Endothelial cell (in vitro differentiated cells): ENCODE data around the gene LIX1L. TPM values are rescaled to one million over a fixed set of nuclear protein-coding genes. Genes with fewer than 3 reads are reported as not detected.

ENCODE experiments used
- DNase-seq: peaks from one replicate; pipeline ENCODE4 v3.0.0; 2021; ENCODE audit warnings: low spot score
- H3K27ac Mint-ChIP-seq: one replicate; pipeline ENCODE4 v1.8.0; 2021; ENCODE audit warnings: mixed read lengths, inconsistent platforms; ENCODE audit not compliant: unreplicated experiment
- H3K27me3 Mint-ChIP-seq: one replicate; pipeline ENCODE4 v1.8.0; 2021; ENCODE audit warnings: mild to moderate bottlenecking, moderate library complexity, mixed read lengths, inconsistent platforms; ENCODE audit not compliant: unreplicated experiment
- H3K36me3 Mint-ChIP-seq: one replicate; pipeline ENCODE4 v1.8.0; 2021; ENCODE audit warnings: mild to moderate bottlenecking, low read depth, mixed read lengths, inconsistent platforms; ENCODE audit not compliant: unreplicated experiment
- H3K4me1 Mint-ChIP-seq: one replicate; pipeline ENCODE4 v1.8.0; 2021; ENCODE audit warnings: mild to moderate bottlenecking, mixed read lengths, inconsistent platforms; ENCODE audit not compliant: unreplicated experiment
- H3K4me3 Mint-ChIP-seq: one replicate; pipeline ENCODE4 v1.8.0; 2021; ENCODE audit warnings: mild to moderate bottlenecking, mixed read lengths, inconsistent platforms; ENCODE audit not compliant: unreplicated experiment
- H3K9me3 Mint-ChIP-seq: one replicate; pipeline ENCODE4 v1.8.0; 2021; ENCODE audit warnings: mixed read lengths, inconsistent platforms; ENCODE audit not compliant: unreplicated experiment
- CTCF ChIP-seq: fragments of 200-600 bp; sonication (generic); IDR thresholded peaks from one replicate; pipeline ENCODE4 v1.5.0; 2021; ENCODE audit warnings: antibody characterized with exemption; ENCODE audit not compliant: unreplicated experiment
- total RNA-seq: library from RNA; stranded (reverse); fragmentation: NEBNext Ultra II Directional; extraction: Animal tissue kit (Norgen Biotek cat#: 25700); gene quantifications from one replicate; pipeline ENCODE4 v1.2.1, GENCODE V29; 2021; ENCODE audit not compliant: unreplicated experiment

Gene LIX1L
- total RNA-seq, 1 donor from 2014 or later, result 83.3 TPM

GRCh38 chr1:145918992-145919939, 38.6 kb downstream of the LIX1L start:
- peak; percentile 40 for DNase-seq
- Mint-ChIP-seq H3K27me3 (peaks cover 2% of the 10 kb centered on the region), H3K27ac (peak overlapping the region; percentile 80), H3K36me3 (peaks cover 28% of the 10 kb centered on the region), H3K4me1 (peaks cover 14% of the 10 kb centered on the region), H3K9me3 (no peaks in the 10 kb centered on the region), H3K4me3 (peak overlapping the region; percentile 94)
- no peak for TF ChIP-seq CTCF

GRCh38 chr1:145918144-145918991, 39.4 kb downstream of the LIX1L start, which contains the start of gene PEX11B:
Gene PEX11B (minus strand): TSS chr1:145918717. CDS start chr1:145918688, 29 bp downstream.
- Mint-ChIP-seq H3K4me1 (peaks cover 14% of the 10 kb centered on the region), H3K27me3 (peaks cover 2% of the 10 kb centered on the region), H3K9me3 (no peaks in the 10 kb centered on the region), H3K4me3 (peak within 1 kb of the TSS; percentile 94), H3K27ac (peak within 1 kb of the TSS; percentile 80), H3K36me3 (peaks cover 33% of the 10 kb centered on the region)
- DNase-seq, result peak; percentile 85
- no peak for TF ChIP-seq CTCF

GRCh38 chr1:145917595-145917994, 40.2 kb downstream of the LIX1L start:
- Mint-ChIP-seq H3K9me3 (no peaks in the 10 kb centered on the region), H3K36me3 (peaks cover 30% of the 10 kb centered on the region), H3K4me3 (peak overlapping the region; percentile 94), H3K27ac (no peak overlapping the region), H3K4me1 (peaks cover 14% of the 10 kb centered on the region), H3K27me3 (peaks cover 2% of the 10 kb centered on the region)
- DNase-seq, result no peak
- no peak for TF ChIP-seq CTCF

- H3K27me3 Mint-ChIP-seq, result peaks cover 2% of the 10 kb centered on the region
- H3K27ac Mint-ChIP-seq, result peak overlapping the region; percentile 55
- no peak for DNase-seq
- no peaks in the 10 kb centered on the region for H3K9me3 Mint-ChIP-seq
- H3K4me1 Mint-ChIP-seq, result peaks cover 14% of the 10 kb centered on the region
- no peak for TF ChIP-seq CTCF
- H3K4me3 Mint-ChIP-seq, result peak overlapping the region; percentile 75
- peaks cover 37% of the 10 kb centered on the region for H3K36me3 Mint-ChIP-seq
These were observed 41.1 kb downstream of the LIX1L start for GRCh38 chr1:145916745-145917144.
